ENCODE results near the gene DPPA5.

- no peak for TF ChIP-seq CTCF (IDR thresholded peaks at IDR 0.05)
- TF ChIP-seq POLR2A (IDR thresholded peaks at IDR 0.05): no peak
These were observed 9.4 kb upstream of the DPPA5 start for GRCh38 chr6:73363537-73363875.
